IPS DF 19.7 (cell line): Measurements from ENCODE around the gene IFITM10.

Experiments
- DNase-seq: peaks from one replicate; pipeline ENCODE4 v3.0.0-alpha.2; 2013; ENCODE audit warnings: low read depth, low spot score

The IFITM10 gene

GRCh38 chr11:1750481-1750839, at the start of gene IFITM10:
IFITM10 (minus strand) TSS chr11:1750595; CDS start chr11:1750442, 153 bp downstream.
- no peak for DNase-seq

- no peak for DNase-seq
Measured at GRCh38 chr11:1797391-1798125, 47.2 kb upstream of the IFITM10 start.

- no peak for DNase-seq
Measured at GRCh38 chr11:1796413-1797011, 46.1 kb upstream of the IFITM10 start.

GRCh38 chr11:1793081-1793480, 42.7 kb upstream of the IFITM10 start:
- no peak for DNase-seq

GRCh38 chr11:1792461-1792860, 42.1 kb upstream of the IFITM10 start:
- no peak for DNase-seq

GRCh38 chr11:1791912-1792311, 41.5 kb upstream of the IFITM10 start:
- no peak for DNase-seq

- no peak for DNase-seq
Measured at GRCh38 chr11:1786466-1786865, 36.1 kb upstream of the IFITM10 start.

- no peak for DNase-seq
Measured at GRCh38 chr11:1785749-1786413, 35.5 kb upstream of the IFITM10 start.

GRCh38 chr11:1784761-1785650, 34.6 kb upstream of the IFITM10 start:
- no peak for DNase-seq

GRCh38 chr11:1783725-1784529, 33.5 kb upstream of the IFITM10 start:
- DNase-seq: no peak

GRCh38 chr11:1782831-1783724, 32.7 kb upstream of the IFITM10 start:
- DNase-seq: no peak

GRCh38 chr11:1782031-1782590, 31.7 kb upstream of the IFITM10 start:
- DNase-seq: no peak

- DNase-seq: no peak
Measured at GRCh38 chr11:1781593-1781975, 31.2 kb upstream of the IFITM10 start.

GRCh38 chr11:1780700-1781592, 30.6 kb upstream of the IFITM10 start:
- no peak for DNase-seq

- DNase-seq: no peak
Measured at GRCh38 chr11:1779806-1780699, 29.7 kb upstream of the IFITM10 start.

- no peak for DNase-seq
Measured at GRCh38 chr11:1779034-1779805, 28.8 kb upstream of the IFITM10 start.
